NCI-H226 (cell line): Measurements from ENCODE around the gene CORO2B.
"Not testable (repeated sequence)": the region's sequence is repeated elsewhere in the genome, so short reads cannot be mapped to it uniquely, and the experiment has no call there.

Experiments
- DNase-seq: peaks from one replicate; pipeline ENCODE4 v3.0.0-alpha.2; 2015

The CORO2B gene

GRCh38 chr15:68632101-68632500 is 53.3 kb downstream of the CORO2B start:
- DNase-seq: no peak

- no peak for DNase-seq
Measured at GRCh38 chr15:68633231-68634121, 54.7 kb downstream of the CORO2B start.

GRCh38 chr15:68634122-68634482 is 55.3 kb downstream of the CORO2B start:
- no peak for DNase-seq

- DNase-seq: no peak
Measured at GRCh38 chr15:68634531-68634930, 55.7 kb downstream of the CORO2B start.

- DNase-seq: no peak
Measured at GRCh38 chr15:68635141-68635540, 56.3 kb downstream of the CORO2B start.

- DNase-seq: no peak
Measured at GRCh38 chr15:68636256-68636655, 57.5 kb downstream of the CORO2B start.

GRCh38 chr15:68637767-68638404 is 59.1 kb downstream of the CORO2B start:
- no peak for DNase-seq

GRCh38 chr15:68638953-68639515 is 60.2 kb downstream of the CORO2B start:
- peak; percentile 51 for DNase-seq

- peak; percentile 87 for DNase-seq
Measured at GRCh38 chr15:68639926-68640600, 61.3 kb downstream of the CORO2B start.

- DNase-seq: no peak
Measured at GRCh38 chr15:68640791-68641331, 62.1 kb downstream of the CORO2B start.

GRCh38 chr15:68641376-68641775 is 62.6 kb downstream of the CORO2B start:
- DNase-seq: no peak

- peak; percentile 14 for DNase-seq
Measured at GRCh38 chr15:68642491-68642845, 63.7 kb downstream of the CORO2B start.

- DNase-seq: no peak
Measured at GRCh38 chr15:68643216-68643830, 64.5 kb downstream of the CORO2B start.

- peak; percentile 60 for DNase-seq
Measured at GRCh38 chr15:68644083-68644904, 65.5 kb downstream of the CORO2B start.

- no peak for DNase-seq
Measured at GRCh38 chr15:68644996-68645395, 66.2 kb downstream of the CORO2B start.

GRCh38 chr15:68646156-68646555 is 67.4 kb downstream of the CORO2B start:
- no peak for DNase-seq

GRCh38 chr15:68646696-68647095 is 67.9 kb downstream of the CORO2B start:
- no peak for DNase-seq

GRCh38 chr15:68647361-68647760 is 68.6 kb downstream of the CORO2B start:
- DNase-seq: not testable (repeated sequence)

GRCh38 chr15:68650901-68651709 is 72.3 kb downstream of the CORO2B start:
- no peak for DNase-seq

GRCh38 chr15:68651916-68652525 is 73.2 kb downstream of the CORO2B start:
- peak; percentile 80 for DNase-seq
